Measurements from ENCODE around the gene BEST2.

BEST2 gene

DNA sequence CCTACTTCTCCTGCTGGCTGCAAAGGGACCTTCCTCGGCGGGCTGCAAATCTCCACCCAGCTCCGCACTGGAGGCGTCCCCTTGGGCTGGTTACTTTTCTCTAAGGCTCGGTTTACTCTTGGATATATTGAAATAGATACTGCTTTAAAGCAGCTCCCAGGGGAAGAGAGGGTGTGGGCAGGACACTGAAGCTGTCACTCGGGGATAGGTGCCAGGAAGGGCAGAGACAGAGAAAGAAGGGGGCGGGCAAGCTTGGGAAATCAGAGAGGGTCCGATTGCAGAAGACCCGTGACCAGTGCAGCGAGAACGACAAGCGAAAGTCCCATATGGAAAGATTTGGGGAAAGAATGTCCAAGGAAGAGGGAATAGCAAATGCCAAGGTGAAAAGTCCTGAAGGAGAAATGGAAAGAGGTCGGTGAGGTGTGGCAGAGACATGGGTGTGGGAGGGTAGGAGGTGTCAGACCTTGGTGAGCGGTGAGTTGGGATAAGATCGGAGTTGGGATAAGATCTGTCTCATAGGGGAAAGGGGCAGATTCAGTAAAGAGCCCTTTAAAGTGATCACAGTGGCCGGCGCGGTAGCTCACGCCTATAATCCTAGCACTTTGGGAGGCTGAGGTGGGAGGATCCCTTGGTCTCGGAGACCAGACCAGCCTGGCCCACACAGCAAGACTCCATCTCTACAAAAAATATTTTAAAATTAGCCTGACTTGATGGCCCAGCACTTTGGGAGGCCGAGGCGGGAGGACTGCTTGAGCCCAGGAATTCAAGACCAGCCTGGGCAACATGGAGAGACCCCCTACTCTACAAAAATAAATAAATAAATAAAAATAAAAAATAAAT lies 50.9 kb downstream of the BEST2 start:
- DNase-seq, result no peak

GRCh38 chr19:12804051-12804450 lies 52.5 kb downstream of the BEST2 start:
- no peak for DNase-seq

- DNase-seq, result peak; percentile 84
These were observed 54.9 kb downstream of the BEST2 start, which contains the start of gene RNASEH2A for GRCh38 chr19:12806242-12807081. RNASEH2A (plus strand) TSS chr19:12806584; CDS start chr19:12806674, 90 bp downstream.

Data from NCI-H2107 (cell line).